ENCODE data around the gene PRR18.

Gene PRR18

DNA sequence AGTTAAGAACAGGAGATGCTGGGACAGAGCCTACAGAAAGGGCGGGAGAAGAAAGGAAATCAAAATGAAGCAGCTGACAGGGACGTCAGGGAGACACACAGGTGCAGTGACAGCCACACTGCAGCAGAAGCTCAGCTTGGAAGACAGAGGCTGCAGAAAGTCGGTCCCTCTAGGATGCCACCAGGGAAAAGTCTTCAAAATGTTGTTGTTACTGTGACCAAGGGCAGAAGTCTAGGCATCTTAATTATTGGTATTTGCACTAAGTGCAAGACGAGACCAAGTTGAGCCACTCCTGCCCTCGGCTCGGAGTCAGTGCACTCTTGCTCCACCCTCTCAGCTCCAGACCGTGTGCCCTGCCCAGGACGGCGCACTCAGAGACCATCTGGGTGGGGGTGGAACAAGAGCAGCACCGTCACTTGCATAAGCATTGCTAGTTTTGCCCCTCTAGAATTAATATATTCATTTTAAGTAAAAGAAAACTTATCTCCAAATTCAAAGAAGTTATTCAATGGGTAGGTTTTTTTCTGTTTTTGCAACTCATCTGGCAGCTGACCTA is 2.6 kb downstream of the PRR18 start:
- ATAC-seq (no peak), DNase-seq (no peak)

GRCh38 chr6:166304106-166304505 is 4.1 kb downstream of the PRR18 start:
- ATAC-seq = no peak
- no peak for DNase-seq

GRCh38 chr6:166301611-166302529 is 6.3 kb downstream of the PRR18 start:
- no peak for ATAC-seq
- no peak for DNase-seq

- no peak for DNase-seq
- ATAC-seq = no peak
Measured at GRCh38 chr6:166300357-166300987, 7.7 kb downstream of the PRR18 start.

- no peak for ATAC-seq
- DNase-seq = no peak
Measured at GRCh38 chr6:166297606-166298005, 10.6 kb downstream of the PRR18 start.

- no peak for ATAC-seq
- DNase-seq = no peak
Measured at GRCh38 chr6:166296035-166296883, 11.9 kb downstream of the PRR18 start.

- ATAC-seq (no peak), DNase-seq (no peak)
Measured at GRCh38 chr6:166293731-166294584, 14.2 kb downstream of the PRR18 start.

- DNase-seq (no peak), ATAC-seq (peak; percentile 22)
Measured at GRCh38 chr6:166289207-166290060, 18.8 kb downstream of the PRR18 start.

- no peak for DNase-seq
- peak; percentile 29 for ATAC-seq
Measured at GRCh38 chr6:166286839-166287271, 21.3 kb downstream of the PRR18 start.

DNA sequence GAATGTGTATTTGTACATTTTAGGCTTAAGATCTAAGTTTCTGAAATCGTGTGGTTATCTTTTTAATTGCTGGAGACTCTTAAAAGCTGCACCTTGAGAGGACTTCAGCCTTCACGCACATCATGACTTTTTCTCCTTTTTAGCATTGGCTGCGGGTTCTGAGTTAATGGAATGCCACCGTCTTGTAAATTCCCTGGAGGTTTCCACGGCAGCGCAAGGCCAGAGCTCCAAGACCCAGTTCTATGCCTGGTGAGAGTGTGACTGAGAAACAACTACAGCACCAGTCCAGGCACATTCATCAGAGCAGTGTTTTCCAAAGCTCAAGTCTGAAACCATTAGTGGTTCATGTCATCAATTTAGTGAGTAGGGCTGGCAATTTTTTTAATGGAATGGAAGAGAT is 23.0 kb downstream of the PRR18 start:
- DNase-seq (no peak), ATAC-seq (no peak)

- ATAC-seq = no peak
- DNase-seq = no peak
Measured at GRCh38 chr6:166284640-166285039, 23.6 kb downstream of the PRR18 start.

GRCh38 chr6:166282394-166283032 is 25.7 kb downstream of the PRR18 start:
- DNase-seq = no peak
- ATAC-seq = no peak

DNA sequence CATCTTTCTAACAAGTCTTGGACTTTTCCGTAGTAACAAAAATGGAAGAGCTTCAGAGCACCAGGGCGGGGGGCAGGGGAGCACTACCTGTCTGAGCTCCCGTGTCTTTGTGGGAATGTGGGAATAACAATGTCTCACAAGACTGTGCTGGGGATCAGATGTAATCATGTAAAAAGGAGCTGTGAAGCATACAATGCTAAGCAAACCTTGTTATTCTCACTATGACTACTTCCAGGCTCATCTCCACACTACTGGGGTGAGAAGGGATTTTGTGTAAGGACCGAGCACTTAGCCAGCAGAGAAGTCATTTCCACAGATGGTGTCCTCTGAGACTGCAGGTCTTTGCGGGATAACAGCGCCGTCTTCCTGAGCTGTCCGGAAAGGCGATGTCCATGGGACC is 27.1 kb downstream of the PRR18 start:
- ATAC-seq (no peak), DNase-seq (no peak)

GRCh38 chr6:166279393-166279679 is 28.9 kb downstream of the PRR18 start:
- no peak for DNase-seq
- ATAC-seq = no peak

DNA sequence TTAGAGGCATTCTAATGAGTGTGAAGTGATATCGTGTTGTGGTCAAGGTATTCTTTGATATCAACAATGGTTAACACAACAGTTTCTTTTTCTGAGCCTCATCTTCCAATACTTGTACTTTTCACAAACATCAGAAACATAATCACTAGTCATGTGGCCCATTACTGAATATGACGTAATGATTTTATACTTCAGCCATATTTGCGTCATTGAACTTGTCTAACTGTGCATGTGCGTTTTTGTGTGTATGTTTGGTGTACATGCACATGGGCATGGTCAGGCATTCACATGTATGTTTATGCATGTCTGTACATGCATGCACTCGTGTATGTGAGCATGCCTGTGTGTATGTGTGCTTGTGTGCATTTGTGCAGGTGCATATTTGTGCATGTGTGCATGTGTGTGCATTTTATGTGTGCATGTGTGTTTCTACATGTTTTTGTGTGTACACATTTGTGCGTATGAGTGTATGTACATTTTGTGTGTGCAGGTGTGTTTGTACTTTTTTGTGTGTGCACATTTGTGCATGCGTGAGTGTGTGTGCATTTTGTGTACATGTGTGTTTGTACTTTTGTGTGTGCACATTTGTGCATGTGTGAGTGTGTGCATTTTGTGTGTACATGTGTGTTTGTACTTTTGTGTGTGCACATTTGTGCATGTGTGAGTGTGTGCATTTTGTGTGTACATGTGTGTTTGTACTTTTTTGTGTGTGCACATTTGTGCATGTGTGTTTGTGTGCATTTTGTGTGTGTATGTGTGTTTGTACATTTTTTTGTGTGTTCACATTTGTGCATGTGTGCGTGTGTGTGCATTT is 29.4 kb downstream of the PRR18 start:
- no peak for ATAC-seq
- DNase-seq = no peak

DNA sequence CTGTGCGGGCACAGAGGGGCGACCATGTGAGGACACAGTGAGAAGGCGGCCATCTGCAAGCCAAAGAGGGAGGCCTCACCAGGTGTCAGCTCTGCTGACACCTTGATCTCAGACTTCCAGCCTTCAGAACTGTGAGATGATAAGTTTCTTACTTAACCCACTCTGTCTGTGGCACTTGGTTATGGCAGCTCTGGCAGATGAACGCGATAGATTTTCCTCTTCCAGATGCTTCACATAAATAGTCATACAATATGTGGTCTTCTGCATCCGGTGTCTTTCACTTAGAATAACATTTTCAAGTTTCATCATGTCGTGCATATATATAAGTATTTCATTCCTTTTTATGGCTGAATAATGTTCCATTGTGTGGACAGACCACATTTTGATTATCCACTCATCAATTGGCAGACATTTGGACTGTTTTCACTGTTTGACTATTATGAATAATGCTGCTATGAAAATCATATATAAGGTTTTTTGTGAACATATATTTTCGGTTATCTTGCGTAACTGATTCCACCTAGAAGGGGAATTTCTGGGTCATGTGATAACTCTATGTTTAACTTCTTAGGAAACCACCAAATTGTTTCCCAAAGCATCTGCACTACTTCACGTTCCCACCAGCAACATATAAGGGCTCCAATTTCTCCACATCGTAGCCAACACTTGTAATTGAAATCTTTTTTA is 30.2 kb downstream of the PRR18 start:
- DNase-seq (no peak), ATAC-seq (no peak)

- ATAC-seq (no peak), DNase-seq (no peak)
Measured at GRCh38 chr6:166277018-166277417, 31.2 kb downstream of the PRR18 start.

DNA sequence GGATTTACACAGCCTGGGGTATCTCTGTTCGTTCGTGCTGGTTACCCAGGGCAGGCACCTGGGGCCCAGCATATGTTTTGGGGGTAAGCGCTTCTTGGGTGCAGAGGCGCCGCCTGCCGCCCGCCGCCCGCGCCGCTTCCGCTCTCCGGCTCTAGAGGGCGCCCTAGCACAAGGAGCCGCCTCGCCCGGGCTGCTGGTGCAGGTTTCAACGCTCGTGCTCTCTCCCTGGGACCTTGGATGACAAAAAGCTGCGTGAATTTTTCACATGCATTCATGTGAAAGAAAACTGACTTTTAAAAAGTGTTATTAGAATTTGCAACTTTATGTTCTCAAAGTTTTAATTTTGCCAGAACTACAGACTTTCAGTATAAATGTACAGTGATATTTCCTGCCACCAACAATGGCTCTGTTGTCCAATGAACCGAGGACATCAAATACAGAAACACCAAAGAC is 32.5 kb downstream of the PRR18 start:
- ATAC-seq = peak; percentile 85
- DNase-seq = peak; percentile 89

Measured in stimulated activated naive CD8-positive, alpha-beta T cell treated with anti-CD3 and anti-CD28 coated beads, Interleukin-15, Interleukin-2, amounts not matched to agents 100 U/mL and 50 U/mL, for 24 hours (primary cell).